Endothelial cell of umbilical vein (primary cell): Measurements from ENCODE around the gene DQX1. TPM values are rescaled to one million over a fixed set of nuclear protein-coding genes. Genes with fewer than 3 reads are reported as not detected.
A peak's percentile ranks its signal among the peaks of the same experiment; 100 is the strongest.

ENCODE experiments used
- BruUV-seq: library from RNA; stranded (reverse); fragments of 400-500 nt; replicated peaks from 2 replicates; lab custom pipeline; 2021; lab: Mats Ljungman, UMichigan
- CTCF ChIA-PET: fragments of 300-600, 350-600 bp; sonication (Branson Sonifier 250); formaldehyde crosslinking; loops from one replicate; lab custom pipeline; 2021; ENCODE audit warnings: antibody characterized with exemption, inconsistent platforms; lab: Charles Lee
- POLR2A ChIA-PET: fragments of 300-600, 350-600 bp; sonication (Branson Sonifier 250); formaldehyde crosslinking; loops from one replicate; lab custom pipeline; 2021; ENCODE audit warnings: antibody characterized with exemption, inconsistent platforms; lab: Charles Lee
- DNase-seq: peaks from one replicate; pipeline ENCODE4 v3.0.0-alpha.2; 2011; ENCODE audit warnings: low read depth, low spot score
- FAIRE-seq: peaks from 2 replicates; lab custom pipeline; 2011; peaks lifted over from hg19 to GRCh38; lab: Jason Lieb, UNC
- H2AFZ ChIP-seq: 2 replicates; pipeline ENCODE4 v1.6.0; 2012; ENCODE audit warnings: low read depth, low read length, control low read depth, inconsistent platforms
- H3K27ac ChIP-seq: 2 replicates; pipeline ENCODE4 v1.5.1; 2011; ENCODE audit warnings: low read depth, mild to moderate bottlenecking, control low read depth, low read length, moderate library complexity; ENCODE audit not compliant: insufficient read depth
- H3K27me3 ChIP-seq, 2 experiments: 2 replicates each; pipeline versions ENCODE4 v1.6.0 to v1.6.1; 2011; ENCODE audit warnings: low read length in 2 of 2, mixed read lengths in 1 of 2; ENCODE audit not compliant: control insufficient read depth in 2 of 2, insufficient read depth in 2 of 2
- H3K36me3 ChIP-seq, 2 experiments: 2 replicates in 1 of 2; 3 replicates in 1 of 2; pipeline ENCODE4 v1.5.1; 2011; ENCODE audit warnings: low read length in 2 of 2, mild to moderate bottlenecking in 1 of 2, moderate library complexity in 1 of 2; ENCODE audit not compliant: control insufficient read depth in 2 of 2, insufficient read depth in 2 of 2; ENCODE audit errors: extremely low read depth in 1 of 2
- H3K4me1 ChIP-seq: 3 replicates; pipeline ENCODE4 v1.5.1; 2011; ENCODE audit warnings: mild to moderate bottlenecking, low read length; ENCODE audit not compliant: control insufficient read depth, insufficient read depth; ENCODE audit errors: extremely low read depth
- H3K4me2 ChIP-seq: 2 replicates; pipeline ENCODE4 v1.6.1; 2011; ENCODE audit warnings: low read length, control low read depth, mixed read lengths; ENCODE audit not compliant: insufficient read depth
- H3K4me3 ChIP-seq, 3 experiments: fragments of 200-600 bp in 1 of 3; sonication (generic), shearing (Covaris generic) in 1 of 3; replicated peaks in 1 of 3; 2 replicates each; pipeline ENCODE4 v1.5.1; 2011 to 2016; ENCODE audit warnings: control low read depth in 3 of 3, low read length in 3 of 3, mild to moderate bottlenecking in 2 of 3, inconsistent platforms in 1 of 3, low read depth in 1 of 3, moderate library complexity in 1 of 3; ENCODE audit not compliant: insufficient read depth in 1 of 3
- H3K79me2 ChIP-seq: 2 replicates; pipeline ENCODE4 v1.6.0; 2012; ENCODE audit warnings: low read length, inconsistent platforms; ENCODE audit not compliant: control insufficient read depth, insufficient read depth
- H3K9ac ChIP-seq: replicated peaks from 2 replicates; pipeline ENCODE3; 2011; ENCODE audit warnings: low read length, control low read depth; ENCODE audit not compliant: insufficient read depth; ENCODE audit errors: extremely low read depth
- H3K9me1 ChIP-seq: replicated peaks from 3 replicates; pipeline ENCODE4 v1.6.0; 2011; ENCODE audit warnings: mild to moderate bottlenecking, low read length; ENCODE audit not compliant: control insufficient read depth, insufficient read depth; ENCODE audit errors: extremely low read depth
- H3K9me3 ChIP-seq: replicated peaks from 2 replicates; pipeline ENCODE4 v1.5.1; 2012; ENCODE audit warnings: low read length, inconsistent platforms; ENCODE audit not compliant: control insufficient read depth, insufficient read depth
- H4K20me1 ChIP-seq: replicated peaks from 2 replicates; pipeline ENCODE3; 2011; ENCODE audit warnings: mild to moderate bottlenecking, low read length; ENCODE audit not compliant: control insufficient read depth, insufficient read depth; ENCODE audit errors: extremely low read depth
- CTCF ChIP-seq, 2 donors: IDR thresholded peaks; 1 replicate in 1 of 2; 2 replicates in 1 of 2; pipeline ENCODE4 v1.5.1; 2011; ENCODE audit warnings: low read length in 2 of 2, mild to moderate bottlenecking in 2 of 2, moderate library complexity in 2 of 2, control low read depth in 1 of 2, inconsistent platforms in 1 of 2, low read depth in 1 of 2; ENCODE audit not compliant: insufficient read depth in 1 of 2; ENCODE audit errors: extremely low read depth in 1 of 2
- EZH2 ChIP-seq: IDR thresholded peaks from 2 replicates; pipeline ENCODE4 v1.6.1; 2012; ENCODE audit warnings: borderline replicate concordance, low read depth, mild to moderate bottlenecking, moderate library complexity, low read length, inconsistent platforms; ENCODE audit not compliant: severe bottlenecking
- FOS ChIP-seq: IDR thresholded peaks from 2 replicates; pipeline ENCODE4 v1.6.1; 2011; ENCODE audit warnings: mild to moderate bottlenecking, low read length, moderate library complexity, borderline replicate concordance; ENCODE audit not compliant: insufficient read depth
- GATA2 ChIP-seq: IDR thresholded peaks from 2 replicates; pipeline ENCODE4 v1.7.0; 2011; ENCODE audit warnings: low read depth, mild to moderate bottlenecking, moderate library complexity, mixed read lengths, low read length; ENCODE audit not compliant: insufficient read length, insufficient read depth
- JUN ChIP-seq: IDR thresholded peaks from 2 replicates; pipeline ENCODE4 v1.6.1; 2011; ENCODE audit warnings: borderline replicate concordance, low read depth; ENCODE audit not compliant: insufficient read length, insufficient read depth
- MAX ChIP-seq: IDR thresholded peaks from 2 replicates; pipeline ENCODE4 v1.6.1; 2011; ENCODE audit not compliant: insufficient read depth, insufficient read length
- MYC ChIP-seq: IDR thresholded peaks from one replicate; pipeline ENCODE4 v1.6.1; 2011; ENCODE audit warnings: mild to moderate bottlenecking, low read depth, low read length
- POLR2A ChIP-seq: IDR thresholded peaks from 2 replicates; pipeline ENCODE4 v1.6.1; 2012; ENCODE audit warnings: low read depth, mild to moderate bottlenecking, control low read depth, low read length
- POLR2AphosphoS5 ChIP-seq: IDR thresholded peaks from 2 replicates; pipeline ENCODE4 v1.6.1; 2012; ENCODE audit warnings: low read depth, mild to moderate bottlenecking, control low read depth, low read length, moderate library complexity; ENCODE audit not compliant: insufficient read depth
- dilution Hi-C: fragments of 300-500 bp; cut with MboI; formaldehyde crosslinking; loops from one replicate; pipeline ENCODE4 v1.15.0; 2019; ENCODE audit warnings: low sequenced_read_pairs; ENCODE audit not compliant: extremely low pct_ligation_motif_present
- intact Hi-C: fragments of 100-400 bp; cut with micrococcal nuclease; formaldehyde crosslinking; loops from one replicate; pipeline ENCODE4 v1.10.0; 2022
- polyA plus RNA-seq, 4 experiments: library from polyadenylated mRNA; depleted of rRNA in 3 of 4; stranded (reverse) in 3 of 4; unstranded in 1 of 4; fragments of >200 nt; gene quantifications; 2 replicates each; pipeline versions ENCODE4 v1.2.1 to v1.2.3, GENCODE V29; 2011 to 2012; ENCODE audit warnings: missing spikeins in 1 of 4
- total RNA-seq: library from RNA; stranded (reverse); gene quantifications from 2 replicates; pipeline ENCODE4 v1.2.3, GENCODE V29; 2021

Gene DQX1
- total and polyA plus RNA-seq, 2 donors (not counting 3 experiments of a cell fraction or from before 2014, with no cell fraction given), result 0.06 to 0.44 TPM

GRCh38 chr2:74474899-74475298 is 51.1 kb downstream of the DQX1 start:
- Histone ChIP-seq H3K4me2 (no peak overlapping the region), H3K4me1 (peaks cover 13% of the 10 kb centered on the region), H2AFZ (no peak overlapping the region), H3K27me3 (no peaks in the 10 kb centered on the region), H3K27ac (no peak overlapping the region), H3K4me3 (no peak overlapping the region), H3K79me2 (no peaks in the 10 kb centered on the region), H3K9me1 (no peaks in the 10 kb centered on the region), H3K9ac (no peak overlapping the region), H3K36me3 (peaks cover 0 to 7% of the 10 kb centered on the region in 2 experiments), H4K20me1 (no peaks in the 10 kb centered on the region), H3K9me3 (no peaks in the 10 kb centered on the region)
- intact Hi-C loops (no loop called here), dilution Hi-C loops (no loop called here)
- FAIRE-seq, result no peak
- TF ChIP-seq CTCF (IDR thresholded peaks at IDR 0.05; ENCODE audit: extremely low read depth in 1 of 2, insufficient read depth in 1 of 2, low read depth in 1 of 2, low read length in 2 of 2) (peak; percentile 27 to 44), FOS (no peak)
- POLR2A ChIA-PET, result interaction anchor here (0.9 kb wide), 1 partner anchor 17 kb away, joined by 5 read pairs; no protein-coding TSS in a partner anchor
- no peak for DNase-seq
- BruUV-seq, result no TSS peak
- CTCF ChIA-PET, result interaction anchor here (0.6 to 1.8 kb wide), 6 partner anchors 13 to 225 kb away, joined by 3 to 6 read pairs (median 4); no protein-coding TSS in a partner anchor

- intact Hi-C loops (no loop called here), dilution Hi-C loops (no loop called here)
- H3K4me1 ChIP-seq, result peaks cover 13% of the 10 kb centered on the region
- no peak overlapping the region for H3K27ac ChIP-seq
- no peak overlapping the region for H3K4me3 ChIP-seq
- H3K4me2 ChIP-seq, result no peak overlapping the region
- no peaks in the 10 kb centered on the region for H3K9me1 ChIP-seq
- H3K36me3 ChIP-seq, result peaks cover 0 to 7% of the 10 kb centered on the region in 2 experiments
- ChIA-PET CTCF (interaction anchor here (0.8 to 1.8 kb wide), 5 partner anchors 9 to 225 kb away, joined by 3 to 6 read pairs (median 5); partner anchors contain the start of gene MOGS), POLR2A (no interaction called here)
- DNase-seq (no peak), FAIRE-seq (no peak)
- H4K20me1 ChIP-seq, result no peaks in the 10 kb centered on the region
- BruUV-seq, result no TSS peak
- no peaks in the 10 kb centered on the region for H3K9me3 ChIP-seq
- no peak overlapping the region for H2AFZ ChIP-seq
- no peaks in the 10 kb centered on the region for H3K79me2 ChIP-seq
- no peak overlapping the region for H3K9ac ChIP-seq
- no peaks in the 10 kb centered on the region for H3K27me3 ChIP-seq
- TF ChIP-seq CTCF (IDR thresholded peaks at IDR 0.05; ENCODE audit: extremely low read depth in 1 of 2, insufficient read depth in 1 of 2, low read depth in 1 of 2, low read length in 2 of 2) (no peak), MAX (no peak), POLR2AphosphoS5 (no peak), JUN (no peak), POLR2A (no peak), GATA2 (no peak), FOS (no peak), EZH2 (no peak), MYC (no peak)
Measured at GRCh38 chr2:74474481-74474880, 51.5 kb downstream of the DQX1 start.
